HepG2 (cell line): ENCODE measurements around the gene CDKN2C. TPM values are rescaled to one million over a fixed set of nuclear protein-coding genes. Genes with fewer than 3 reads are reported as not detected.

Experiments used
- HHEX ChIP-seq: IDR thresholded peaks from 2 replicates; pipeline ENCODE4 v1.6.1; 2016; ENCODE audit warnings: control low read depth
- HNF4G ChIP-seq, 2 experiments: sonication (generic) in 1 of 2; formaldehyde crosslinking in 1 of 2; IDR thresholded peaks; 2 replicates each; pipeline versions ENCODE4 v1.4.0 to v1.6.1; 2011 to 2020; ENCODE audit warnings: borderline replicate concordance in 2 of 2, low read depth in 2 of 2, mild to moderate bottlenecking in 2 of 2, low read length in 1 of 2, missing genetic modification reagents in 1 of 2, moderate library complexity in 1 of 2
- MAFF ChIP-seq: IDR thresholded peaks from 2 replicates; pipeline ENCODE4 v1.6.1; 2011; ENCODE audit warnings: low read depth, low read length, improper control_type of control experiment
- REPIN1 ChIP-seq: sonication (generic); formaldehyde crosslinking; IDR thresholded peaks from 2 replicates; pipeline ENCODE4 v1.8.0; 2022; ENCODE audit warnings: missing genetic modification reagents, low read depth, mild to moderate bottlenecking, borderline replicate concordance
- ZC3H13 ChIP-seq: sonication (generic); formaldehyde crosslinking; IDR thresholded peaks from 2 replicates; pipeline ENCODE4 v1.8.1; 2023; ENCODE audit warnings: mild to moderate bottlenecking, missing genetic modification reagents, moderate library complexity
- ZFP1 ChIP-seq: IDR thresholded peaks from 2 replicates; pipeline ENCODE4 v1.6.1; 2016
- ZMYM4 ChIP-seq: sonication (generic); formaldehyde crosslinking; IDR thresholded peaks from 2 replicates; pipeline ENCODE4 v1.8.1; 2023; ENCODE audit warnings: mild to moderate bottlenecking, missing genetic modification reagents
- ZNF253 ChIP-seq: sonication (generic); formaldehyde crosslinking; IDR thresholded peaks from 2 replicates; pipeline ENCODE4 v1.8.0; 2022; ENCODE audit warnings: mild to moderate bottlenecking, missing genetic modification reagents, borderline replicate concordance
- ZNF337 ChIP-seq: sonication (generic); formaldehyde crosslinking; IDR thresholded peaks from 2 replicates; pipeline ENCODE4 v1.5.1; 2020; ENCODE audit warnings: missing genetic modification reagents, low read depth, mild to moderate bottlenecking, borderline replicate concordance
- ZNF382 ChIP-seq: sonication (generic); formaldehyde crosslinking; IDR thresholded peaks from 2 replicates; pipeline ENCODE4 v1.5.0; 2020; ENCODE audit warnings: missing genetic modification reagents, mild to moderate bottlenecking, borderline replicate concordance
- polyA plus RNA-seq, 8 experiments: library from polyadenylated mRNA; depleted of rRNA in 3 of 8; stranded (reverse) in 7 of 8; unstranded in 1 of 8; fragments of >200 nt; fragmentation: Illumina TruSeq in 4 of 8; extraction: Trizol in 4 of 8; gene quantifications; 2 replicates each; pipeline versions ENCODE4 v1.2.1 to v1.2.3, GENCODE V29; 2011 to 2016; ENCODE audit warnings: low read depth in 4 of 8, missing spikeins in 1 of 8, mixed read lengths in 1 of 8; ENCODE audit not compliant: insufficient read depth in 1 of 8
- total RNA-seq, 5 experiments: library from RNA; depleted of rRNA; stranded (reverse); fragments of >200 nt; fragmentation: Illumina TruSeq; extraction: Trizol; gene quantifications; 2 replicates each; pipeline ENCODE4 v1.2.3, GENCODE V29; 2016; ENCODE audit warnings: low read depth in 1 of 5
- TF ChIP-seq, protein P1 (sequence below): sonication (generic); formaldehyde crosslinking; IDR thresholded peaks from 2 replicates; pipeline ENCODE4 v1.4.0; 2020; ENCODE audit warnings: mild to moderate bottlenecking, low read depth, missing genetic modification reagents
- TF ChIP-seq, protein P2 (sequence below): sonication (generic); formaldehyde crosslinking; IDR thresholded peaks from 2 replicates; pipeline ENCODE4 v1.9.0; 2021; ENCODE audit warnings: missing genetic modification reagents, borderline replicate concordance
- TF ChIP-seq, protein P3 (sequence below): sonication (generic); formaldehyde crosslinking; conservative IDR thresholded peaks from 2 replicates; pipeline ENCODE4 v1.8.0; 2022; ENCODE audit warnings: missing genetic modification reagents
- TF ChIP-seq, protein P4 (sequence below): sonication (generic); formaldehyde crosslinking; IDR thresholded peaks from 2 replicates; pipeline ENCODE4 v1.8.1; 2022; ENCODE audit warnings: low read depth, mild to moderate bottlenecking, missing genetic modification reagents
- TF ChIP-seq, protein P5 (sequence below): sonication (generic); formaldehyde crosslinking; IDR thresholded peaks from 2 replicates; pipeline ENCODE4 v1.5.1; 2020; ENCODE audit warnings: mild to moderate bottlenecking, missing genetic modification reagents, moderate library complexity
- TF ChIP-seq, protein P6 (sequence below): sonication (generic); formaldehyde crosslinking; IDR thresholded peaks from 2 replicates; pipeline ENCODE4 v1.8.0; 2023; ENCODE audit warnings: mild to moderate bottlenecking, missing genetic modification reagents

CDKN2C gene
- total and polyA plus RNA-seq, 2 of the 13 experiments (the other 11 are each of a cell fraction or from before 2014, with no cell fraction given), result 7.8 to 13.7 TPM

DNA sequence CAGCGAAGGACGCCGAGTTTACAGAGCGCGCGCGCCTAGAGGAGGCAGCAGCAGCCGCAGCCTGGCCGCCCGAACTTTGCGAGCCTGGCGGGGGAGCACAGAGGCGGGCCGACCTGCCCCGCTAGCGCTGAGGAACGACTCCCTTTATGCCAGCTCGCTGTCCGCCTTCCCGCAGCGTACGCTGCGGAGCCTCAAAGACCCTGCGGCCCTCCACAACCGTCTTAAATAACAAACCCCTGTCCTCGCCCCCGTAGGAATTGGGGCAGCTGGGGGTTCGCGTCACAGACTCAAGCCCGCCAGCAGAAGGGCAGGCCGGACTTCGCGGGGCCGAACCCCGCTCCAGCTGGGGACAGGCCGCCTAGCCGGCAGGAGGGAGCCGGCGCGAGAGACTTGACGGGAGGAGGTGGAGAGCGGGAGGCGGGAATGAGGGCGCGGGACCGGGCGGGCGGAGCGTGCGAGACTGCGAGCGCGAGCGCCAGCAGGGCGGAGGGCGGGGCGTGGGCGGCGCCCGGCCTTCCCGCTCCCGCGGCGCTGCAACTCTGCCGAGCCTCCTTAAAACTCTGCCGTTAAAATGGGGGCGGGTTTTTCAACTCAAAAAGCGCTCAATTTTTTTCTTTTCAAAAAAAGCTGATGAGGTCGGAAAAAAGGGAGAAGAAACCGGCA lies 1.8 kb upstream of the CDKN2C start (continued):
- TF ChIP-seq ZNF382 (CRISPR knock-in tag), result no peak
- no peak for TF ChIP-seq MAFF
- TF ChIP-seq, protein P1, sequence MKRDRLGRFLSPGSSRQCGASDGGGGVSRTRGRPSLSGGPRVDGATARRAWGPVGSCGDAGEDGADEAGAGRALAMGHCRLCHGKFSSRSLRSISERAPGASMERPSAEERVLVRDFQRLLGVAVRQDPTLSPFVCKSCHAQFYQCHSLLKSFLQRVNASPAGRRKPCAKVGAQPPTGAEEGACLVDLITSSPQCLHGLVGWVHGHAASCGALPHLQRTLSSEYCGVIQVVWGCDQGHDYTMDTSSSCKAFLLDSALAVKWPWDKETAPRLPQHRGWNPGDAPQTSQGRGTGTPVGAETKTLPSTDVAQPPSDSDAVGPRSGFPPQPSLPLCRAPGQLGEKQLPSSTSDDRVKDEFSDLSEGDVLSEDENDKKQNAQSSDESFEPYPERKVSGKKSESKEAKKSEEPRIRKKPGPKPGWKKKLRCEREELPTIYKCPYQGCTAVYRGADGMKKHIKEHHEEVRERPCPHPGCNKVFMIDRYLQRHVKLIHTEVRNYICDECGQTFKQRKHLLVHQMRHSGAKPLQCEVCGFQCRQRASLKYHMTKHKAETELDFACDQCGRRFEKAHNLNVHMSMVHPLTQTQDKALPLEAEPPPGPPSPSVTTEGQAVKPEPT (CRISPR knock-in tag), result peak; percentile 100
- TF ChIP-seq ZFP1, result 0 out of 2 replicates have a peak, but pooled peaks have one; percentile 26
- TF ChIP-seq, protein P2, sequence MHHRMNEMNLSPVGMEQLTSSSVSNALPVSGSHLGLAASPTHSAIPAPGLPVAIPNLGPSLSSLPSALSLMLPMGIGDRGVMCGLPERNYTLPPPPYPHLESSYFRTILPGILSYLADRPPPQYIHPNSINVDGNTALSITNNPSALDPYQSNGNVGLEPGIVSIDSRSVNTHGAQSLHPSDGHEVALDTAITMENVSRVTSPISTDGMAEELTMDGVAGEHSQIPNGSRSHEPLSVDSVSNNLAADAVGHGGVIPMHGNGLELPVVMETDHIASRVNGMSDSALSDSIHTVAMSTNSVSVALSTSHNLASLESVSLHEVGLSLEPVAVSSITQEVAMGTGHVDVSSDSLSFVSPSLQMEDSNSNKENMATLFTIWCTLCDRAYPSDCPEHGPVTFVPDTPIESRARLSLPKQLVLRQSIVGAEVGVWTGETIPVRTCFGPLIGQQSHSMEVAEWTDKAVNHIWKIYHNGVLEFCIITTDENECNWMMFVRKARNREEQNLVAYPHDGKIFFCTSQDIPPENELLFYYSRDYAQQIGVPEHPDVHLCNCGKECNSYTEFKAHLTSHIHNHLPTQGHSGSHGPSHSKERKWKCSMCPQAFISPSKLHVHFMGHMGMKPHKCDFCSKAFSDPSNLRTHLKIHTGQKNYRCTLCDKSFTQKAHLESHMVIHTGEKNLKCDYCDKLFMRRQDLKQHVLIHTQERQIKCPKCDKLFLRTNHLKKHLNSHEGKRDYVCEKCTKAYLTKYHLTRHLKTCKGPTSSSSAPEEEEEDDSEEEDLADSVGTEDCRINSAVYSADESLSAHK (CRISPR knock-in tag), result no peak
- TF ChIP-seq, protein P3, sequence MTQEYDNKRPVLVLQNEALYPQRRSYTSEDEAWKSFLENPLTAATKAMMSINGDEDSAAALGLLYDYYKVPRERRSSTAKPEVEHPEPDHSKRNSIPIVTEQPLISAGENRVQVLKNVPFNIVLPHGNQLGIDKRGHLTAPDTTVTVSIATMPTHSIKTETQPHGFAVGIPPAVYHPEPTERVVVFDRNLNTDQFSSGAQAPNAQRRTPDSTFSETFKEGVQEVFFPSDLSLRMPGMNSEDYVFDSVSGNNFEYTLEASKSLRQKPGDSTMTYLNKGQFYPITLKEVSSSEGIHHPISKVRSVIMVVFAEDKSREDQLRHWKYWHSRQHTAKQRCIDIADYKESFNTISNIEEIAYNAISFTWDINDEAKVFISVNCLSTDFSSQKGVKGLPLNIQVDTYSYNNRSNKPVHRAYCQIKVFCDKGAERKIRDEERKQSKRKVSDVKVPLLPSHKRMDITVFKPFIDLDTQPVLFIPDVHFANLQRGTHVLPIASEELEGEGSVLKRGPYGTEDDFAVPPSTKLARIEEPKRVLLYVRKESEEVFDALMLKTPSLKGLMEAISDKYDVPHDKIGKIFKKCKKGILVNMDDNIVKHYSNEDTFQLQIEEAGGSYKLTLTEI (CRISPR knock-in tag), result no peak
- TF ChIP-seq HHEX (CRISPR knock-in tag), result no peak
- no peak; the same call in none of the 2 replicates for TF ChIP-seq ZMYM4 (CRISPR knock-in tag)
- TF ChIP-seq, protein P4, sequence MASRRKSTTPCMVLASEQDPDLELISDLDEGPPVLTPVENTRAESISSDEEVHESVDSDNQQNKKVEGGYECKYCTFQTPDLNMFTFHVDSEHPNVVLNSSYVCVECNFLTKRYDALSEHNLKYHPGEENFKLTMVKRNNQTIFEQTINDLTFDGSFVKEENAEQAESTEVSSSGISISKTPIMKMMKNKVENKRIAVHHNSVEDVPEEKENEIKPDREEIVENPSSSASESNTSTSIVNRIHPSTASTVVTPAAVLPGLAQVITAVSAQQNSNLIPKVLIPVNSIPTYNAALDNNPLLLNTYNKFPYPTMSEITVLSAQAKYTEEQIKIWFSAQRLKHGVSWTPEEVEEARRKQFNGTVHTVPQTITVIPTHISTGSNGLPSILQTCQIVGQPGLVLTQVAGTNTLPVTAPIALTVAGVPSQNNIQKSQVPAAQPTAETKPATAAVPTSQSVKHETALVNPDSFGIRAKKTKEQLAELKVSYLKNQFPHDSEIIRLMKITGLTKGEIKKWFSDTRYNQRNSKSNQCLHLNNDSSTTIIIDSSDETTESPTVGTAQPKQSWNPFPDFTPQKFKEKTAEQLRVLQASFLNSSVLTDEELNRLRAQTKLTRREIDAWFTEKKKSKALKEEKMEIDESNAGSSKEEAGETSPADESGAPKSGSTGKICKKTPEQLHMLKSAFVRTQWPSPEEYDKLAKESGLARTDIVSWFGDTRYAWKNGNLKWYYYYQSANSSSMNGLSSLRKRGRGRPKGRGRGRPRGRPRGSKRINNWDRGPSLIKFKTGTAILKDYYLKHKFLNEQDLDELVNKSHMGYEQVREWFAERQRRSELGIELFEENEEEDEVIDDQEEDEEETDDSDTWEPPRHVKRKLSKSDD (CRISPR knock-in tag), result no peak
- TF ChIP-seq ZNF253 (CRISPR knock-in tag), result no peak; the same call in 1 of the 2 replicates
- TF ChIP-seq REPIN1 (CRISPR knock-in tag), result peak; percentile 81
- no peak for TF ChIP-seq ZNF337 (CRISPR knock-in tag)
- TF ChIP-seq, protein P5, sequence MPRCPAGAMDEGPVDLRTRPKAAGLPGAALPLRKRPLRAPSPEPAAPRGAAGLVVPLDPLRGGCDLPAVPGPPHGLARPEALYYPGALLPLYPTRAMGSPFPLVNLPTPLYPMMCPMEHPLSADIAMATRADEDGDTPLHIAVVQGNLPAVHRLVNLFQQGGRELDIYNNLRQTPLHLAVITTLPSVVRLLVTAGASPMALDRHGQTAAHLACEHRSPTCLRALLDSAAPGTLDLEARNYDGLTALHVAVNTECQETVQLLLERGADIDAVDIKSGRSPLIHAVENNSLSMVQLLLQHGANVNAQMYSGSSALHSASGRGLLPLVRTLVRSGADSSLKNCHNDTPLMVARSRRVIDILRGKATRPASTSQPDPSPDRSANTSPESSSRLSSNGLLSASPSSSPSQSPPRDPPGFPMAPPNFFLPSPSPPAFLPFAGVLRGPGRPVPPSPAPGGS (CRISPR knock-in tag), result peak; percentile 94; the same call in 1 of the 2 replicates
- TF ChIP-seq, protein P6, sequence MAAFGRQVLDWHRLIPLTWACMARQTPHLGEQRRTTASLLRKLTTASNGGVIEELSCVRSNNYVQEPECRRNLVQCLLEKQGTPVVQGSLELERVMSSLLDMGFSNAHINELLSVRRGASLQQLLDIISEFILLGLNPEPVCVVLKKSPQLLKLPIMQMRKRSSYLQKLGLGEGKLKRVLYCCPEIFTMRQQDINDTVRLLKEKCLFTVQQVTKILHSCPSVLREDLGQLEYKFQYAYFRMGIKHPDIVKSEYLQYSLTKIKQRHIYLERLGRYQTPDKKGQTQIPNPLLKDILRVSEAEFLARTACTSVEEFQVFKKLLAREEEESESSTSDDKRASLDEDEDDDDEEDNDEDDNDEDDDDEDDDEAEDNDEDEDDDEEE (CRISPR knock-in tag), result peak; percentile 82
- no peak for TF ChIP-seq HNF4G (IDR thresholded peaks at IDR 0.05; ENCODE audit: borderline replicate concordance, low read depth, low read length)
- peak; percentile 79 for TF ChIP-seq HNF4G (CRISPR knock-in tag; IDR thresholded peaks at IDR 0.05; ENCODE audit: borderline replicate concordance, low read depth)
- TF ChIP-seq ZC3H13 (CRISPR knock-in tag), result peak; percentile 93
